ENCODE results near the gene RIC8B. TPM values are rescaled to one million over a fixed set of nuclear protein-coding genes. Genes with fewer than 3 reads are reported as not detected.

RIC8B gene
- total and polyA plus RNA-seq, 2 of the 13 experiments (the other 11 are each of a cell fraction or from before 2014, with no cell fraction given): 5.1 to 7.5 TPM

GRCh38 chr12:106757623-106758348, 16.7 kb upstream of the RIC8B start:
- H3K9me3 ChIP-seq (ENCODE audit: low read length): no peaks in the 10 kb centered on the region
- 4% methylated on average over 5 of the region's 6 CpGs for WGBS (ENCODE audit: low lambda C conversion rate)
- CTCF ChIA-PET (ENCODE audit: low intra/inter-chr PET ratio, low total read pairs): no interaction called here
- no peaks in the 10 kb centered on the region for H4K20me1 ChIP-seq (ENCODE audit: insufficient read depth, low read length)
- POLR2A ChIA-PET: no interaction called here
- FAIRE-seq: peak; percentile 30
- no peak overlapping the region for H3K27ac ChIP-seq (ENCODE audit: extremely low read length, insufficient read depth, low read length)
- DNase-seq (ENCODE audit: low spot score): peak; percentile 32
- peak overlapping the region; percentile 77 for H3K4me2 ChIP-seq (ENCODE audit: low read depth, low read length)
- no peaks in the 10 kb centered on the region for H3K36me3 ChIP-seq (replicated peaks in 1 of 2; ENCODE audit: control insufficient read depth in 1 of 2, insufficient read depth in 2 of 2, low read length in 2 of 2)
- peak; percentile 80 for ATAC-seq
- peak overlapping the region in 1 of 3 experiments; percentile 41; a peak in 3 of 6 replicates for H3K4me3 ChIP-seq (replicated peaks in 1 of 3; ENCODE audit: insufficient read depth in 1 of 3, low read depth in 2 of 3, low read length in 3 of 3)
- no peaks in the 10 kb centered on the region for H3K79me2 ChIP-seq (ENCODE audit: insufficient read depth, low read length)
- H3K4me1 ChIP-seq (ENCODE audit: insufficient read depth, low read length): peaks cover 42% of the 10 kb centered on the region
- H3K27me3 ChIP-seq (ENCODE audit: control insufficient read depth in 1 of 2, insufficient read depth in 2 of 2, low read length in 2 of 2): no peaks in the 10 kb centered on the region; a peak in 1 of 5 replicates
- no TSS peak for BruUV-seq (replicated peaks)
- intact Hi-C loops (cut with micrococcal nuclease; ENCODE audit: unreplicated experiment) (no loop called here), in situ Hi-C loops (cut with HindIII; ENCODE audit: extremely low pct_ligation_motif_present, low pct_unique_long_range_greater_than_20kb) (no loop called here)
- H3K9ac ChIP-seq (ENCODE audit: insufficient read depth, low read depth, low read length): peak overlapping the region; percentile 41
- peak overlapping the region; percentile 2 for H2AFZ ChIP-seq (ENCODE audit: low read length)
- TF ChIP-seq ZFP1 (CRISPR knock-in tag; IDR thresholded peaks at IDR 0.05) (no peak), ZFP36 (IDR thresholded peaks at IDR 0.05; ENCODE audit: borderline replicate concordance, low read depth, low read length, partially characterized antibody) (peak; percentile 45), NCOR1 (IDR thresholded peaks at IDR 0.05; ENCODE audit: borderline replicate concordance, low read length) (no peak), THAP11 (CRISPR knock-in tag; IDR thresholded peaks at IDR 0.05) (peak; percentile 34; the same call in 1 of the 2 replicates), ZNF7 (CRISPR knock-in tag; IDR thresholded peaks at IDR 0.05) (peak; percentile 96), HDAC1 (CRISPR knock-in tag; IDR thresholded peaks at IDR 0.05) (0 out of 2 replicates have a peak, but pooled peaks have one; percentile 20), ETV5 (CRISPR knock-in tag; IDR thresholded peaks at IDR 0.05; ENCODE audit: borderline replicate concordance) (peak; percentile 72; the same call in 1 of the 2 replicates), ZNF431 (CRISPR knock-in tag; IDR thresholded peaks at IDR 0.05; ENCODE audit: borderline replicate concordance, low read depth) (no peak), ZNF121 (CRISPR knock-in tag; IDR thresholded peaks at IDR 0.05) (0 out of 2 replicates have a peak, but pooled peaks have one; percentile 22), ZNF749 (CRISPR knock-in tag; IDR thresholded peaks at IDR 0.05; ENCODE audit: borderline replicate concordance) (no peak), ZBTB46 (CRISPR knock-in tag; IDR thresholded peaks at IDR 0.05; ENCODE audit: borderline replicate concordance) (no peak), ARNTL (CRISPR knock-in tag; IDR thresholded peaks at IDR 0.05) (no peak), ZBTB43 (CRISPR knock-in tag; conservative IDR thresholded peaks at IDR 0.05) (peak; percentile 34; the same call in 1 of the 2 replicates), ZNF788 (CRISPR knock-in tag; IDR thresholded peaks at IDR 0.05; ENCODE audit: borderline replicate concordance) (0 out of 2 replicates have a peak, but pooled peaks have one; percentile 26), ZNF597 (CRISPR knock-in tag; IDR thresholded peaks at IDR 0.05) (no peak), ZNF230 (CRISPR knock-in tag; IDR thresholded peaks at IDR 0.05) (no peak), ZNF75D (CRISPR knock-in tag; IDR thresholded peaks at IDR 0.05; ENCODE audit: borderline replicate concordance) (no peak), ZSCAN21 (CRISPR knock-in tag; IDR thresholded peaks at IDR 0.05; ENCODE audit: borderline replicate concordance) (no peak), ZNF414 (CRISPR knock-in tag; IDR thresholded peaks at IDR 0.05) (no peak), HNF4A (CRISPR knock-in tag; IDR thresholded peaks at IDR 0.05) (0 out of 2 replicates have a peak, but pooled peaks have one; percentile 4)

Measured in HepG2 (cell line).